GM19099 (cell line): Measurements from ENCODE around the gene ARL15.

Experiments used
- POLR2A ChIP-seq: IDR thresholded peaks from 3 replicates; pipeline ENCODE4 v1.6.1; 2011; ENCODE audit warnings: low read depth; ENCODE audit not compliant: insufficient read length; ENCODE audit errors: extremely low read depth

ARL15 gene

GRCh38 chr5:54007827-54008777, 302.3 kb downstream of the ARL15 start:
- TF ChIP-seq POLR2A: no peak

GRCh38 chr5:54004697-54005096, 305.7 kb downstream of the ARL15 start:
- TF ChIP-seq POLR2A: no peak

GRCh38 chr5:54002779-54003178, 307.6 kb downstream of the ARL15 start:
- no peak for TF ChIP-seq POLR2A

DNA sequence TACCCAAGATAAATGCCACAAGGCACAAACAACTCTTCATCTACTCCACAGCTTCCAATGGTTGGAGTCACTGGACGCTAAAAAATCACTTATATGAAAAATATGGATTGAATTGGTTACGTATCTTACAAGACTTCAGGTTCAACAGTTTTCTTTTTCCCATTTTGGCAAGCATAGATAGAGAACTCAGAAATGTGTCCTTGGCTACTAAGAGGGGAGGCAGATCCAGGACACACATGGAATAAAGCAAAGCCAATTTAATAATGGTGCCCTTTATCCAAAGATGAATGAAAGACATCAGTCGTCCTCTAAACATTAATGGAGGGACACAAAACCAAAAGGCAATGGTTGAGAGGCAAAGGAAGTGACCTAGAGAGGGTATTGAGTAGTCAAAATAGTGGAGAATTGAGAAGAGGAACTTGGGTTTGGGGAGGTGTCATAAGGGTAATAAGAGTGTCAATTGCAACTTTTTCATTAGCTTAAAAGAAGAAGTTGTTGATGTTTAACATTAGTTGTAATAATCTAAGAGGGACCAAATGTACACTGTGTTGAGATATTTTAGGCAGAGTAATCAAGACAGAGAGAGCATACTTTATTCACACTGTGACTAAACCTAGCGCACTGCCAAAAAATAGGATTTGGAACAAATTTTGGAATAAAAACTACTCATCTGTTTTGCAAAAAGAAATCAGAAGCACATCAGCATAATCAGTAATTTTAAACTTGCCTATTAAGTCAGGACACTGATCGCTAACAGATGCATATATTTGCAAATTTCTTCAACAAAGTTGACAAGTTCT, 308.2 kb downstream of the ARL15 start:
- TF ChIP-seq POLR2A: no peak

DNA sequence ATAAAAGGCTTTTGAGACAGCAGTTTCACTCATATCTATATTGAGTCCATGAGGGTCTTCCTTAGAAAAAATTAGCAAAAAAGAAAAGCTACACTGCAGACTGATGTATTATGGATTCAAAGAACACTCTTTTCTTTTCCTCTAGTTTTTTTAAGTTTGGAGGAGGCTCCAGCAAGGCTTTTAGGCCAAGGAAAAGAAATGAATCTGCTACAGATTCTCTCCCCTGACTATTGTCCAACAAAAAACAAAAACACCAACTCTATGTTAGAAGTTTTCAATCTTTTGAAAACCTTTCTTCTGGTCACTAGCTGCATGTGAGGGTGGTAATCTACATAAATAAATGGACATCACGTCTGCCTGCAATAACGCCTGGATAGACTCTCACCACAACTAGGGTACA, 310.4 kb downstream of the ARL15 start:
- no peak for TF ChIP-seq POLR2A

DNA sequence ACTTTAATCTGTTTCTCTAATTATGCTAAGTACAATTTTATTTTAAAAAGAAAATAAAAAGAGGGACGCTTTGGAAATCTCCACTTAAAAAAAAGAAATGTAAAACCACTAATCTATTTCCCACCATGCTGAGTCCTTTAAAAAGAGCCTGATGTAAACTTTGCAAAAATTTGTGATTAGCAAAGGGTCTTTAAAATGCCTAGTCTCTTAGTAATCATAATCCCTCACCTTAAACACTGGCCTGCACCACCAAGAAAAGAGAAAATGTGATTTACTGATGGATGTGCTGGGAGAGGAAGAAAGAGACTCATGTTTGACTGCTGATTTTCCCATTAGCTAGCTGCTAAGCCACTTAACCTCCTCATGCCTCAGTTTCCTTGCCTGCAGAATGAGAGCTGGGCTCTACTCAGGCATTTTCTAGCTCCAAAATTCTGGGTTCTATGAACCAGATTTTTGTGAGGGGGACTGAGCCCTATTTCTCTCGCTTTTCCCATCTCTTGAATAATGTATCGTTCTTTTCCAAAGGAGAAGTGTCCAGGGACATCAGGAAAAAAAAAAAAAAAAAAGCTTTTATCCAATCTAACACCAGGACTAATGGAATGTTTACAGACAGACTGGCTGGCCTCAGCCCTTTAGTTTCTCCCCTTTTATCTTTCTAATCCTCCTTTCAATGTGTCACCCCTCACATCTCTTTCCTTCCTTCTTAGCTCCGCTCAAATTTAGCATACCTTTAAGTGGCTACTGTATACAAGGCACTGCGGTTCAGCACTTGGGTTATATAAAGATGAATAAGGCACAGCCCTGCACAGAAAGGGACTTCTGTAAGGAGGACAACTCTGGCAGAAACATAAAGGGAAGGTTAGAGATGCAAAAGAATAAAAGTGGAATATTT, 312.4 kb downstream of the ARL15 start:
- TF ChIP-seq POLR2A: no peak

GRCh38 chr5:53996008-53996407, 314.4 kb downstream of the ARL15 start:
- no peak for TF ChIP-seq POLR2A

- TF ChIP-seq POLR2A: no peak
These were observed 316.2 kb downstream of the ARL15 start for GRCh38 chr5:53994148-53994547.

DNA sequence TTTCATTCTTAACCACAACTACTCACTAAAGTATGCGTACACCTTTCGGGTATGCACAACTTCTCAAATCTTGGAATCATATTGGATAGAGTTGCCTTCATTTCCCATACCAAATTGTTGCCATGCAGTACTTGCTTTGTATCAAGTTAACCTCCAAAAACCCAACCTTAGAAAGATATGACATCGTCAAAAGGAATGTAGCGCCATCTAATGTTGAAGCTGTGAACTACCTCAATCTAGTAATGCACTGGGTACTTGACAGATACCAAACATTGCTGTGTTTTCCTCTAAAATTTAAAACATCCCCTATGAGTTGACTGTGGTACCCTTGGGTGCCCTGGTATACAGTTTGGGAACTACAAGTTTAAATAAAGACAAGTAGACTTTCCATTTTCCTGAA, 318.4 kb downstream of the ARL15 start:
- TF ChIP-seq POLR2A: no peak

- no peak for TF ChIP-seq POLR2A
These were observed 323.3 kb downstream of the ARL15 start for GRCh38 chr5:53987101-53987500.

DNA sequence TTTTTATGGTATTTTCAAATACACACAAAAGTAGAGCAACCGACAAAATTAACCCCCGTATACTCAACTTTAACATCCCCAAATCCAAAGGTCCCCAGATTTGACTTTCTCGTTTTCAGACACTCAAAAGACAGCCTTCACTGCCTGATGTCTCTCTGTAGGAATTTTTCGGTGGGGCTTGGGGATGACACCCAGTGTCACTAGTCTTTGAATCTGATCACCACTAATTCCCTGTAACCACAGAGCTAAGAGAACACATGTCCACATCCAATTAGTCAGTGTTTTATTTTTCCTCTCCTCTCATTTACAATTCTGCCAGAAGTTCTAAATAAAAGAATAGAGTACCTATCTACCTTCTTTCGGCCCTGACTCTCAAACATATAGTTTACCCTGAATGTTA, 324.6 kb downstream of the ARL15 start:
- TF ChIP-seq POLR2A: no peak

DNA sequence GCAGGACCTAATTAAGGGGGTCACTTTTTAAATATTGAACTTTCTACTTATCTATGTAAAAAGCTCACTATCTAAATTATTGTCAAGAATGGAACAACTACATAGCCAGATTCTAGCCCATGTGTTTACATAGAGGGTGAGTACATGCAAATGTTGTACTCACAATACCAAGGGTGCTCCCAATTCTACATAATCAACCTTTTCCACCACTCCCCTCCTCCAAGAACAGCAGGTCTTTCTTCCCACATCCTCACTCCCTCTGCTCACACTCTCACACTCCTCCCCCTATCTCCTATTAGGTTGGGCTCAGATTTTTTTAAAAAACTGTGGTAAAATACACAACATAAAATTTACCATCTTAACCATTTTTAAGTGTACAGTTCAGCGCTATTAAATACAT, 325.4 kb downstream of the ARL15 start:
- no peak for TF ChIP-seq POLR2A

GRCh38 chr5:53983568-53984460, 326.6 kb downstream of the ARL15 start:
- no peak for TF ChIP-seq POLR2A

- TF ChIP-seq POLR2A: no peak
These were observed 330.3 kb downstream of the ARL15 start for GRCh38 chr5:53980061-53980460.

DNA sequence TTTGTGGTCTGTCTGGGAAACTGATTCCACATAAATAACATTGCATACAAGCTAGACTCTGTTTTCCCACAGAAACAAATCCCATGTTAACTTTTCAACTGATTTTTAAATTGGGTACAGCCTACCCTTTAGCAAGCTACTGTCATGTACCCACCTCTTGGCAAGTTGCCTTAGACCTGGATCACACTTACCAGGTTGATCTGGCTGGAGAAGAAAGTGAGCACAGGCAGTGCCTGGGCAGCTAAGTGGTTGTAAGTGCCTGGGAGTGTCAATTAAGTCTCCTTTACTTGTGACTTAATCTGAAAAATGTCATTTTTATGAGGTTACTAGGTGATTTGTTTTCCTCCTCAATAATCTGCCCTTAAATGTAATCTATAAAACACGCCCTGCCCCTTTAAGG, 336.4 kb downstream of the ARL15 start:
- TF ChIP-seq POLR2A: no peak

GRCh38 chr5:53972314-53972713, 338.1 kb downstream of the ARL15 start:
- TF ChIP-seq POLR2A: no peak
